Limb (tissue), 2 donors: ENCODE measurements around the gene TMEM176B.
A peak's percentile ranks its signal among the peaks of the same experiment; 100 is the strongest.
"Not testable (repeated sequence)": the region's sequence is repeated elsewhere in the genome, so short reads cannot be mapped to it uniquely, and the experiment has no call there.

Experiments
- DNase-seq, 2 donors: peaks; one replicate each; pipeline ENCODE4 v3.0.0-alpha.2; 2016; ENCODE audit errors: extremely low spot score in 2 of 2

TMEM176B gene

DNA sequence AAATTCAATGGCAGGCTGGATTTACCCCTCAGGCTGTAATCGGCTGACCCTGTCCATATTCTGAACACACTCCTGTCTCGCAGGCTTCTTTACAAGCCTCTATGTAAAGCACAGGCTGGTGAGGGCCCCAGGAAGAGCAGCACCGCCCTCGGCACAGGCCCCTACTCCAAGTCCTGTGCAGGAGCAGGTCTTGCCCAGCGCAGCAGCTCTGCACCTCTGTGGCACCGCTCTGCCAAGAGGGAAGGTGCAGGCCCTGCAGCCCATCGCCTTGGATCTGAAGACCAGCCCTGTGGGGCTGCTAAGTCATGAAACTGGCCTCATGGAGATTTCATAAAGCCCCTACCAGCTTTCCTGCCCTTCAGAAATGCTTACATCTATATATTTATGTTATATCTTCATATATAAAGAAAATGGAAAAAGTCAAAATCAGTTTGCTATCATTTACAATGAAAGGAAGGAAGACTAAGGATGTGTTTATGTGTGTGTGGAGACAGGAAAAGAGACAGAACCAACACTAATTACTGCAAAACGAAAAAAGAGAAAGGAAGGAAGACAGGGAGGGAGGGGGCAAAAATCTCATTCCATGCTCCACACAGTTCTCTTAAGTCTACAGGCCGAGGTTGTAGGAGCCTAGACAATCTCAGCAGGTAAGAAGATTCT is 9.6 kb downstream of the TMEM176B start:
- DNase-seq, result no peak

DNA sequence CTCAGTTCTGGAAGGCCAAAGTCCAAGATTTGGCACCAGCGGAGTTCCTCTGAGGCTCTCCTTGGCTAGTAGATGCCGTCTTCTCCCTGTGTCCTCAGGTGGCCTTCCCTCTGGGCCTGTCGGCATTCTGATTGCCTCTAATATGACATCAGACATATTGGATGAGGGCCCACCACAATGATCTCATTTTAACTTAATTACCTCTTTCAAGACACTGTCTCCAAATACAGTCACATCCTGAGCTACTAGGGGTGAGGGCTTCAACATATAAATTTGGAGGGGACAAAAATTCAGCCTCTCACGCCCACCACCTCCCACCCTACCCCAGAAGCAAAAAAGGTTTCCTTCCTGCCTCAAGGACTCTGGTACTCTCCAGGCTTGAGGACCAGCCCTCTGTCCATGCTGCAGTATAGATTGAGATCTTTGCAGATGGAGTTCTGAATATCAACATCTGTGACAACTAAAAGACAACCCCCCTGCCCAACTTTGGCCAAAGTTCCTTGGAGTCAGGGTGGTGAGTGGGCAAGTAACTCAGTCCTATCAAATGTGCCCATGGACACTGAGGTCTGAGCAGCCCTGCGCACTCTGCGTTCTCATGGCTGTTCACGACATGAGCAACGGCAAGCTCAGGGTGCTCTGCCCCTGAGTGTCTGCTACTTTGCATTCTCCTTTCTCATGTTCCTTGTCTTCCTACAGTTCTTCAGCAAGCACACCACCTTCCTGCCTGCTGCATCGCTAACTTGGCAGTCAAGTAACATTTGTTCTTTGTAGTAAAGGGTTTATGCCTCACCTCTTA is 11.5 kb downstream of the TMEM176B start:
- DNase-seq, result no peak

- DNase-seq, result peak in 1 of 2 donors; percentile 65
Measured at GRCh38 chr7:150787321-150788281, 12.6 kb downstream of the TMEM176B start.

- DNase-seq, result no peak
Measured at GRCh38 chr7:150784954-150785353, 15.2 kb downstream of the TMEM176B start.

- DNase-seq, result no peak
Measured at GRCh38 chr7:150784120-150784736, 15.9 kb downstream of the TMEM176B start.

DNA sequence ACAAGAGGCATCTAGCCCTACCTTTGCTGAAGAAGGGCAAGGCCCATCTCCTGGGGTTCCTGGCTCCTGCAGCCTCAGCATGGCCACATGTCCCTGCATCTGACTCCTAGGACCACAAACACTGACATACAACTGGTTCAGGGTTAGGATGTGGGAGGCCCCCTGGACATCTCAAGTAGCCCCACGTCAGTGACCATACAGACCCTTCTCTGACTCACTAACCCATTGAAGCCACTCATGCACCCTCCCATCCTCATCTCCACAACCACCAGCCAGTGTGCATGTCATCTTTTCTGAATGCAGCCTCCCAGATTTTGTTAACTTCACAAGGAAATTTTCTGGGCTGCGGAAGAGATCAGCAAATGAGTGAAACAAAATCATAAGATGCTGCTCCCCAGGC is 18.2 kb downstream of the TMEM176B start:
- DNase-seq, result no peak

DNA sequence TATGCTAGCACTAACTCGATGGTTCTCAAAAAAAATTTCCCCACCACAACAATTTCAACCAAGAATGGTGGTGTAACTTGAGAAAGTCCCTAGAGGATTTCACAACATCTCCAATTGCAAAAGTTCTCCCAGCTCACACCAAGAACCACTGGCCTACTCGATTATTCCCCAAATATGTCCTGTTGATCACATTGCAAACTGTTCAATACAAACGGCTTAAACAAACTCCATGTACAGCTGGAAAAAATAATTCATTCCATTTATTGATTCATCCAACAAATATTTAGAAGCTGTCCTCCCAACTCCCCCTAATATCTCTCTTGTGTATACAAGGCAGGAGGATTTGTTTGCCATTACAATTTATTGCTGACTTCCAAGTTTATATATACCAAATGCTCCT is 19.1 kb downstream of the TMEM176B start:
- no peak for DNase-seq

DNA sequence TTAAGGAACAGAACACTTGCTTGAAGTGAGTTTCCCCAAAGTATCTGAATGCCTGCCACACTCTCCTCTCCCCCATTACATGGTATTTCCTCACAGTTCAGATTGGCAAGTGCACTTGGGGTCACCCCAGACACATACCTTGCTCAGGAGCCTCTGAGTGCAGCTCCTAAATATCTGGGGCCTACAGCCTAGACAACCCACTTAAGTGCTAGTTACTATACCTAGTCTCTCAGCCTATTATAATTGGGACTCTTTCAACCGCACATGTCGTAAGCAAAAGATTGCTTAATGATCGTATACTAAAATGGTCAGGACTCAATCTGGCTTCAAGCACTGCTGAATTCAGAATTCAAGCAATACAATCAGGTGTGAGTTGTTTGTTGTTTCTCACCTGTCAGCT is 19.9 kb downstream of the TMEM176B start:
- no peak for DNase-seq

- DNase-seq, result peak; percentile 84 to 89
Measured at GRCh38 chr7:150778738-150779301, 21.3 kb downstream of the TMEM176B start.

DNA sequence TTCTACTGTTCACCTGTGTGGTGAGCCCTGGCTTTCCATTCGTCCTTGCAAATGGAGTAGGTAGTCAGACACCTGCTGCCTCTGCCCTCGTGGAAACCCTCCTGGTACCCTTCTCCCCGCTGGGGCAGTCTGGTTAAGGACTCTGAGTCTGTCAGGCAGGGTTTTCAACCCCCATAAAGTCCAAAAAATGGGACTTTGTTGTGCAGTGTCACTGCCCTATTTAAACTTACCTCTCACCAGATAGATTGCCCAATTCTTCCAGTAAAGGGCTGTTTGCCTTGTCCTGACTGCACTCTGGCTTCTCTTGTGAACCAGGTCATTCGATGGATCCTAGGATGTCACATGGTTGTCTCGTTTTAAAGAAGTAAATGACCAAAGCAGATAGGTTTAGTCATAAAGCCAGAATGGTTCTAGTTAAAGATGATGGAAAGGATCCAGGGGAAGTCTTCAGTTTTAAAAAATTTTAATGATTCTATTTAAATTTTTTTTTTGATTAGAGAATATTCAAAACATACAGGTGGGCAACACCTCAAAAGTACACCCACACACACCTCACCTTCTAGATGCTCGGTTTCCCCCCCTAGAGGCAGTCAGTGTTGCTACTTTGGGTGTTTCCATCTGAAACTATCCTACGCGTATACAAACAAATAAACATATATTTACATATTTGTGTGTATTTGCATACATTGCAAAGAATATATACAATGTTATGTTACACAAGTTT is 22.0 kb downstream of the TMEM176B start:
- DNase-seq, result no peak

DNA sequence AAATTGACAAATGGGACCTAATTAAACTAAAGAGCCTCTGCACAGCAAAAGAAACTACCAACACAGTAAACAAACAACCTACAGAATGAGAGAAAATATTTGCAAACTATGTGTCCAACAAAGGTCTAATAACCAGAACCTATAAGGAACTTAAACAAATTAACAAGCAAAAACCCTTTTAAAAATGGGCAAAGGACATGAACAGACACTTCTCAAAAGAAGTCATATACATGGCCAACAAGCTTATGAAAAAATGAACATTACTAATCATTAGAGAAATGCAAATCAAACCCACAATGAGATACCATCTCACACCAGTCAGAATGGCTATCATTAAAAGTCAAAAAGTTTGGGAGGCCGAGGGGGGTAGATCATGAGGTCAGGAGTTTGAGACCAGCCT is 26.0 kb downstream of the TMEM176B start:
- DNase-seq, result not testable (repeated sequence)

DNA sequence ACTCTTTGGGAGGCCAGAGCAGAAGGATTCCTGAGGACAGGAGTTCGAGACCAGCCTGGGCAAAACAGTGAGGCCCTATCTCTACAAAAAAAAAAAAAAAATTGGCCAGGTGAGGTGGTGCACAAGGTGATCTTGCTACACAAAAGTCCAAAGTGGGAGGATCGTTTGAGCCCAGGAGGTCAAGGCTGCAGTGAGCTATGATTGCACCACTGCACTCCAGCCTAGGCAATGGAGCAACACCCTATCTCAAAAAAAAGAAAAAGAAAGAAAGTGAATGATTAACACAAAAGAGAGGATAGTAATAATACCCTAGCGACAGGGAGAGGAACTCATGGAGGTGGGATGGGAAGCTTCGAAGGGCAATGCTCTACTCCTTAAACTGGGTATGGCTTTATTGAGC is 30.4 kb downstream of the TMEM176B start:
- no peak for DNase-seq

- no peak for DNase-seq
Measured at GRCh38 chr7:150766334-150766709, 33.8 kb downstream of the TMEM176B start.

DNA sequence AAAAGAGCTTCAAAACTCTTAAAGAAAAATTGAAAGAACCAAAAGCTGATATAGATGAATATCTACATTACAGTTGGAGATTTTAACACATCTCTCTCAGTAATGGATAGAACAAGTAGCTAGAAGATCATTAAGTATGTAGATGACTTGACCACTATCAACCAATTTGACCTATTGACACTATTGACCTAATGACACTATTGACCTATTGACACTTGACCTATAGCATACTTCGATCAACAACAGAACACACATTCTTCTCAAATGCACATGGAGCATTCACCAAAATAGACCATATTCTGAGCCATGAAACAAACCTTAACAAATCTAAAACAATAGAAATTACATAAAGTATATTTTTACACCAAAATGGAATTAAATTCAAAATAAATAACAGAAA is 40.7 kb downstream of the TMEM176B start:
- DNase-seq, result no peak

- DNase-seq, result no peak
Measured at GRCh38 chr7:150756858-150757257, 43.3 kb downstream of the TMEM176B start.

DNA sequence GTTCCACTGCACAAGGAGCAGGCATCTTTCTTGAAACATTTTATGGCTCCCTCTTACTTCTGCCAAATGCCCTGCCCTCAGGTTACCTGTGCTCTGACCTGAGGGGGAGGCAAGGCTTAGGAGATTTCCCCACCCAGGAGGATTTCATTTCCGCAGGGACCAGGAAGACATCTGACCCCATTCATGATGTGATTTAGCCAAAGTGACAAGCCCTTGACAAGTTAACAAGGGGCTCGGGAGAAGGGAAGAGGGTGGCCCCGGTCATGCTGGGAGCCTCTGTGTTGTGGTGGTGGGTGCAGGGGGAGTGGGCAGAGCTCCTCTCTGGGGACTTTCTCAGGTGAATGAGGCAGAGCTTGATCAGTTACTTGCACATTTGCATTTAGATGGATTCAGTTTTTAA is 44.0 kb downstream of the TMEM176B start:
- no peak for DNase-seq

DNA sequence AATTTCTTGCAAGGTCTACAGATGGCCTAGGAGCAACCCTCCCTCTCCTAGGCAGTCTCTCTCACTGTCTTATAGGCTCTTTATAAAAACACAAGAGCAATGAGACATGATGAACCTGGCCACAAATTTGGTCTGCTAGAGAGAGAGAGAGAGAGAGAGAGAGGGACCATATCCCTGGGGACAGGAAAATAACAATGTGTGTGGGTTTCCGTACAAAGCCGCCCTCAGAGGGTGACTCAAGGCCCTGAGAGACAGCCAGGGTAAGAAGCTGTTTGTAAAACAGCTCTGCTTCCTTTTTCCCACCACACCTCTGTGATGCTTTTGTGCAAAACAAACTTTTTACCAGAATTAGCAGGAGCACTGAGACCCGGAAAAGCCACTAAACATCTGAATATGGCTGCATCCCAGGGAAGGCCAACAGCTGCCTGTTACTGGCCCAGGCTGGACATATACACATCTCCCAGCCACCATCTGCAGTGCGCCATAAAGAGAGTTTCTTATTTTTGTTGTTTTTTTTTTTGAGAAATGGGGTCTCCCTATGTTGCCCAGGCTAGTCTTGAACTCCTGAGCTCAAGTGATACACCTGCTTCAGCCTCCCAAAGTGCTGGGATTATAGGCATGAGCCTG is 44.6 kb downstream of the TMEM176B start:
- no peak for DNase-seq

GRCh38 chr7:150754951-150755350 is 45.2 kb downstream of the TMEM176B start:
- no peak for DNase-seq

DNA sequence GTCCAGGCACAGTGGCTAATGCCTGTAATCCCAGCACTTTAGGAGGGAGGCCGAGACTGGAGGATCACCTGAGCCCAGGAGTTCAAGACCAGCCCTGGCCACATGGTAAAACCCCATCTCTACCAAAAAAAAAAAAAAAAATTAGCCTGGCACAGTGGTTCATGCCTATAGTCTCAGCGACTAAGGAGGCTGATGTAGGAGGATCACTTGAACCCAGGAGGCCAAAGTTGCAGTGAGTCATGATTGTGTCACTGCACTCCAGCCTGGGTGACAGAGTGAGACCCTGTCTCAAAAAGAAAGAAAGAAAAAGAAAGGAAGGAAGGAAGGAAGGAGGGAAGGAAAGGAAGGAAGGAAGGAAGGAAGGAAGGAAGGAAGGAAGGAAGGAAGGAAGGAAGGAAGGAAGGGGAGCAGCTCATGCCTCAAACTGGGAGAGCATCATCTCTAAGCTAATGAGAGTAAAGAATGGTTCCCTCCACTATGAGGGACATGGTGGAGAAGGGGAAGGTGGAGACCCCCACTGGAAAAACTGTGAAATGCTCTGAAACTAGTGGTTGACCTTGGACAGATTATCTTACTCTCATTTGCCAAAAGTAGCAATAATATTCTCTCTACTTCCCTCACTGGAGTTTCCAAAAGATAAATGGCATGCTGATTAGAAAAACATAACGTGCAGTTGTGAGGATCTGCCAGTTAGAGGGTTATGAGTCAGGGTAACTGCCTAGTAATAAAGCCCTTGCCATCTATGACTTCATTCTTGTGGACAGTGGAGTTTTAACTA is 46.1 kb downstream of the TMEM176B start:
- no peak for DNase-seq
